ENCODE results near the gene SLC27A6. TPM values are rescaled to one million over a fixed set of nuclear protein-coding genes. Genes with fewer than 3 reads are reported as not detected.
A peak's percentile ranks its signal among the peaks of the same experiment; 100 is the strongest.

Gene SLC27A6
- total RNA-seq, 3 donors from 2014 or later, result 0.48 to 12.6 (median 4.3) TPM

GRCh38 chr5:129002527-129002842 lies 37.2 kb downstream of the SLC27A6 start:
- H3K27me3 ChIP-seq, result no peaks in the 10 kb centered on the region

GRCh38 chr5:129003232-129003631 lies 37.9 kb downstream of the SLC27A6 start:
- Histone ChIP-seq H3K27ac (no peak overlapping the region), H3K36me3 (no peaks in the 10 kb centered on the region), H3K27me3 (no peaks in the 10 kb centered on the region), H3K4me3 (no peak overlapping the region), H3K4me1 (no peaks in the 10 kb centered on the region), H3K9me3 (no peaks in the 10 kb centered on the region)
- no peak for DNase-seq (ENCODE audit: low spot score in 2 of 2)
- no peak for TF ChIP-seq POLR2AphosphoS5 (IDR thresholded peaks at IDR 0.05)
- no peak for TF ChIP-seq CTCF (IDR thresholded peaks at IDR 0.05)
- TF ChIP-seq POLR2A (IDR thresholded peaks at IDR 0.05), result no peak
- intact Hi-C loops (cut with DNase I; ENCODE audit: low total_unique reads), result no loop called here

More at GRCh38 chr5:129002527-129002842, 37.2 kb downstream of the SLC27A6 start:
- Histone ChIP-seq H3K9me3 (no peaks in the 10 kb centered on the region), H3K4me1 (no peaks in the 10 kb centered on the region), H3K36me3 (no peaks in the 10 kb centered on the region), H3K27ac (peak overlapping the region in 1 of 2 donors; percentile 51), H3K4me3 (no peak overlapping the region)
- intact Hi-C loops (cut with DNase I; ENCODE audit: low total_unique reads), result no loop called here
- TF ChIP-seq POLR2AphosphoS5 (IDR thresholded peaks at IDR 0.05), result no peak
- TF ChIP-seq CTCF (IDR thresholded peaks at IDR 0.05), result no peak
- no peak for DNase-seq (ENCODE audit: low spot score in 2 of 2)

DNA sequence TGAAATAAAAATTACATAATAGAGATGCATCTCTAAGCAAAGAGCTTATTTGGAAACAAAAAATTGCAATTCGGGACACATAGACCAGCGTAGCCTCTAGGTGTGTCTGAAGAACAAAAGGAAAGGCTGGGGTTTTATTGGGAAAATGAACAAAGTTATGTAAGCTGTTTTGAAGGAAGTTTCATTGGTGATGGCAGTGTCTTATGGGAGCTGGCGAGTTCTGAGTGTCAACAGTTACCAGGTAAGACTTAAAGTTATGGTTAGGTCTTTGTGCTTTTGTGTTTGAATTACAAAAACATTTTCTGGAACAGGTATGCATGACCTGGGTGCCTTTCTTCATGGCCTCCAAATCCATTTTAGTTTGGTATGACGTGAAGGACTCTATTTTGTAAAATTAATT lies 48.9 kb downstream of the SLC27A6 start:
- Histone ChIP-seq H3K36me3 (no peaks in the 10 kb centered on the region), H3K27ac (no peak overlapping the region), H3K4me1 (no peaks in the 10 kb centered on the region), H3K27me3 (no peaks in the 10 kb centered on the region), H3K9me3 (no peaks in the 10 kb centered on the region), H3K4me3 (no peak overlapping the region)
- intact Hi-C loops (cut with DNase I; ENCODE audit: low total_unique reads), result no loop called here
- no peak for DNase-seq (ENCODE audit: low spot score in 2 of 2)
- TF ChIP-seq POLR2AphosphoS5 (IDR thresholded peaks at IDR 0.05) (no peak), CTCF (IDR thresholded peaks at IDR 0.05) (no peak), POLR2A (IDR thresholded peaks at IDR 0.05) (no peak)

DNA sequence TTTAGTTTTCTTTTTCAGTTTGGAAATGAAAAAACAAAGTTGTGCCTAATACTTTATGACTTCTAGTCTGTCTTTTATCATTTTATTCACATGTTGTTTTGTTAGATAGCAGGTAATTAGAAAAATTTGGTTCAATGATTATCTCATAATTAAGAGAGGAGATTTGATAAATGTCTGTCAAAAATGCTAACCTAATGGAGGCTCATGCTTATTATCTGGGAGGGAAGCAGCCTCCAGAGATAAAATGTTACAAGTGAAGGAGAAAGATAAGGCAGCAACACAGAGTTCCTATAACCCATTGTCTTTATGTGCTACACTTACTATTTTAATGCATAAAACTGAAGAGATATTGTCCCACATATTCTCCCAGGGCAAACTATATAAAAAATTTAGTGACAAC lies 53.5 kb downstream of the SLC27A6 start:
- Histone ChIP-seq H3K36me3 (no peaks in the 10 kb centered on the region), H3K4me3 (no peak overlapping the region), H3K27me3 (no peaks in the 10 kb centered on the region), H3K4me1 (no peaks in the 10 kb centered on the region), H3K27ac (no peak overlapping the region), H3K9me3 (no peaks in the 10 kb centered on the region)
- TF ChIP-seq POLR2AphosphoS5 (IDR thresholded peaks at IDR 0.05), result no peak
- TF ChIP-seq CTCF (IDR thresholded peaks at IDR 0.05), result no peak
- DNase-seq (ENCODE audit: low spot score in 2 of 2), result no peak
- intact Hi-C loops (cut with DNase I; ENCODE audit: low total_unique reads), result no loop called here

DNA sequence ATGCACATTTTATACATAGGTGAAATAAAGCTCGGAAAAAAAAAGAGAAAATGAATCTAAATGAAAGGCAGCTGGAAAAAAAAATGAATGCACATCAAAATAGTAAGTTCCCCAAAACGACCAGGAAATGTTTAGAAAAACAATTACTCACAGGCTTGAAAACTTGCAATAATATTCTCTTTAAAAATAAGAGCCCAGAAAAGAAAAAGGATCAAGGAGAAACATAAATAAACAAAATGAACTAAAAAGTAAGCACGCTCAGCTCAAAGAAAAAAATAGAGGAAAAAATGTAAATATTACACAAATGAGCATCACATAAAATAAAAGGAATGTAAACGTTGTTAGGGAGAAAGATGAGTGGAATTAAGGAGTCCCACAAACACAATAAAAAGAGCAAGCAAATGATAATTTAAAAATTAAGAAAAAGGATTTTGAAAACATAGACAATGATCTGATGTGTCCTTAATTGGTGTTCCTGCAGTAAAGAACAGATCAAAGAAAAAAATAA lies 54.2 kb downstream of the SLC27A6 start:
- H3K9me3 ChIP-seq, result no peaks in the 10 kb centered on the region
- H3K4me3 ChIP-seq, result no peak overlapping the region
- H3K36me3 ChIP-seq, result no peaks in the 10 kb centered on the region
- TF ChIP-seq POLR2AphosphoS5 (IDR thresholded peaks at IDR 0.05), result no peak
- TF ChIP-seq CTCF (IDR thresholded peaks at IDR 0.05), result no peak
- no peak for TF ChIP-seq POLR2A (IDR thresholded peaks at IDR 0.05)
- intact Hi-C loops (cut with DNase I; ENCODE audit: low total_unique reads), result no loop called here
- no peak overlapping the region for H3K27ac ChIP-seq
- no peak for DNase-seq (ENCODE audit: low spot score in 2 of 2)
- H3K4me1 ChIP-seq, result no peaks in the 10 kb centered on the region
- H3K27me3 ChIP-seq, result no peaks in the 10 kb centered on the region

Measured in breast epithelium (tissue), 4 donors.